GM12874 (cell line): ENCODE results near the gene RCN2.

Experiments used
- CTCF ChIP-seq: IDR thresholded peaks from 2 replicates; pipeline ENCODE4 v1.5.1; 2011; ENCODE audit warnings: low read depth, mild to moderate bottlenecking, control low read depth, low read length, moderate library complexity; ENCODE audit not compliant: insufficient read depth

The RCN2 gene

DNA sequence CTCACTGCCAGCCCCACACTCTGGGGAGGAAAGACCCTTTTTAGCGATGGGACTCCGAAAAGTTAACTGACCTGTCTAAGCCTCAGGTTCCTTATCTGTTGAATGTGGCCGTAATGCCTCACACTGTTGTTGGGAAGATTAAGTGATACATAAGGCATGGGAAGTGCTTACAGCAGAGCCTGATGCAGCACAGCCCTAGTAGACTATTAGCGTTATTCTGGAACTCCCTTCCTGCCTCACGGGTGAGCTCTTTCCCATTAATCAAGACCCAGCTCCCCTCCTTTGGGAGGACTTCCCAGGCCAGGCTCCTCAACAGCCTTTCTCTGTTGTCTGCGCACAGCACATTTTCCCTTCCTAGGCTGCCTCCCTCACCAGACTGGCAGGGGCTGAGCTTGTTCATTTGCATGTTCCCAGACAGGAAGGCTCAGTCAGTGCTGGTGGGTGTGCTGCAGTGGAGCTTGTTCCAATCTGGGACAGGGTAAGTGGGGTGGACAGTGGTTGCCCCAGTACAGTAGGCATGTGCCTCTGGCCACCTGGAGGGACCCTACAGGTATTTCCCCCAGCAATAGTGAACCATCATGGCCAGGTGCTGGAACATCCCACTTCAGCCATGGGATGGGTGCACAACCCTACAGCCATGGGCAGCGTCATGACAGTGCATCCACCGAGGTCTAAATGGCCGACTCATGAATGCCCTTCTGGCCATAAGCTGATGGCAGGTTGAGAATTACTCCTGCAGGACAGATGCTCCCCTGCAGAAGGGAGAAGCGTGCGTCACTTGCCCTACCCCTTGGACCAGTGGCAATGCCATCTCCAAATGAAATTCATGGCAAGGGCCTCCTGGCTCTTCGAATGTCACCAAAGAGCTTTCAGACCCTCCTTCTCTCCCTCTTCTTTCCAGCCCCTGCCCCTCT lies 57.6 kb downstream of the RCN2 start:
- no peak for TF ChIP-seq CTCF

DNA sequence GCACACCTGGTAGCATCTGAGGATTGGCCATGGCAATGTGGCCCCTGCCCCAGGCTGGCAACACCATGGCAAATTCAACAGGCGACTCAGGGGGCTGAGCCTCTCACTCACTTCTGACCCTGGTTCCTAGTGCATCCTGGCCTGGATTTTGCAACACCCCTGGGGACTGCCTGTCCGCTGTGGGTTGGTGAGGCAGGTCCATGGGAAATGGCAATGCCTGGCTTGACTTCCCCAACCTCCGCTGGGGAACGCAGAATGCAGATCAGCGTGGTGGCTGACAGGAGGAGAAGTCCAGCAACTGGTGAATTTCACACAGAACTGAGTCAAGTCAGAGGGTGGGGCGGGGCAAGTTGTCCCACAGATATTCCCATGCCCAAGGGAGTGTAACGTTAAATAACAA lies 59.5 kb downstream of the RCN2 start:
- no peak for TF ChIP-seq CTCF

GRCh38 chr15:76991741-76992645 lies 60.4 kb downstream of the RCN2 start:
- TF ChIP-seq CTCF, result no peak

- TF ChIP-seq CTCF, result no peak
Measured at GRCh38 chr15:76993114-76993725, 61.7 kb downstream of the RCN2 start.

DNA sequence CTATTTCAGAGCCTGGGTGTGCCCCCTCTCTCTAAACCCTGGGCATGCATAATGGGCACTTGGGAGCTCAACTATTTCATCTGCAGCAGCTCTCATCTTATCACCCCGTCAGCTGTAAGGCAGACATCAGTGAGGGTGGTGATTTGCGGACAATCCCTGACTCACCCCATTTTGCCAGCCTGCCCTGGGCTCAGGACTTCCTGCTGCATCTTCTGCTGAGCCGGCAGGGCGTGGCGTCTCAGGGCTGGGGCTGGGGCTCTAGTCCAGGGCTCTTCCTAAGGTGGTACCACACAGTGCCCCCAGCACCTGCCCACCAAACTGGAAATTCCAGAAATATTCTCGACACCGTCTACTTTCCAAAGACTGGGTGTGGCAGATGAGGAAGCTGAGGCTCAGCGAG lies 62.5 kb downstream of the RCN2 start:
- no peak for TF ChIP-seq CTCF

DNA sequence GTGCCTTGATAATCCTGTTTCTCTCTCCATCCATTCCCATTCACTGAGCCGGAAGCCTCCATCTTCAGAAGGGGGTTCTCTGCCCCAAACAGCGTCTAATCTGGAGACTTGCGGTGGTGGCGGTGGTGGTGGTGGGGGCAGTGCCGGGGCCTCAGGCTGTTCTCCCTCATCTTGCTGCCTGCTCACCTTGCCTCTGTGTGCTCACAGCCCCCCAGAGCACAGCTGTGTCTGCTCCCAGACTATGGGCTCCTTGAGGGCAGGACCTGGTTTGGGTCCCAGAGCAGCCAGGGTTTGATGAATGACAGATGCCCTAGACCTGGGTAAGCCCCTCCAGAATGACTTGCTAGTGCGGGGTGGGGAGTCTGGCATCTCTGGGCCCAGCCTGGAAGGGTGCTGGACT lies 62.9 kb downstream of the RCN2 start:
- TF ChIP-seq CTCF, result no peak
